A549 (cell line): ENCODE data around the gene SLC2A8.

Source experiments
- CTCF ChIP-seq: fragments of >200 bp; sonication (Bioruptor Twin); formaldehyde crosslinking; IDR thresholded peaks from 3 replicates; pipeline ENCODE4 v1.5.1; 2016
- MAFK ChIP-seq: fragments of 450-650 bp; IDR thresholded peaks from 2 replicates; pipeline ENCODE4 v1.6.1; 2014; ENCODE audit not compliant: partially characterized antibody
- MAX ChIP-seq: IDR thresholded peaks from 2 replicates; pipeline ENCODE4 v1.6.1; 2012
- PBX3 ChIP-seq: IDR thresholded peaks from 2 replicates; pipeline ENCODE4 v1.6.1; 2012
- USF2 ChIP-seq: fragments of 450-650 bp; IDR thresholded peaks from 2 replicates; pipeline ENCODE4 v1.6.1; 2014; ENCODE audit warnings: antibody characterized with exemption

- TF ChIP-seq PBX3 (no peak), USF2 (no peak), CTCF (no peak), MAX (no peak), MAFK (no peak)
These were observed 31.5 kb upstream of the SLC2A8 start for GRCh38 chr9:127365461-127365860.
